Measurements from ENCODE around the gene ALKBH8.
"Not testable (repeated sequence)": the region's sequence is repeated elsewhere in the genome, so short reads cannot be mapped to it uniquely, and the experiment has no call there.

Gene ALKBH8

GRCh38 chr11:107577346-107577711, 11.8 kb upstream of the ALKBH8 start:
- DNase-seq = no peak

- peak; percentile 43 for DNase-seq
Measured at GRCh38 chr11:107576497-107577345, 11.2 kb upstream of the ALKBH8 start.

GRCh38 chr11:107573438-107573837, 7.9 kb upstream of the ALKBH8 start:
- DNase-seq = no peak

- DNase-seq = no peak
Measured at GRCh38 chr11:107570015-107570414, 4.5 kb upstream of the ALKBH8 start.

DNA sequence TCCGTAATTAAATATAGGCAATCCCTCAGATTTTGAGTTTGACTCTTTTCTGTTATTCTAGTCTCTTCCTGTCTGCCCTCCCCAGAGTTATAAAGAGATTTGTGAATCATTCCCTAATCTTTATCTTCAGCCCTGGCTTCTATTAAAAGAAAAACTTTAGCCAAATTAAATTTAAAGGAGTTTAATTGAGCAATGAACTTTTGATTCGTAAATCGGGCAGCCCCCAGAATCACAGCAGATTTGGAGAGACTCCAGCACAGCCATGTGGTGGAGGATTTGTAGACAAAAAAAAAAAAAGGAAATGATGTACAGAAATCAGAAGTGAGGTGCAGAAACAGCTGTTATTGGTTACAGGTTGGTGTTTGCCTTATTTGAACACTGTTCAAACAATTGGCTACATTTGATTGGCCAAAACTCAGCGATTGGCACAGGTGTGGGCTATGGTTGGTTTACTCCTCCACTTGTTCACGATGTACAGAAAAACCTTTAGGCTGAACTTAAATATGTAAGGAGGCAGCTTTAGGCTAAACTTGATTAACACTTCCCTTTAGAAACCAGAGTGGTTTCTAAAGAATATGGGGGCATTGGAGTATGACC, 2.3 kb upstream of the ALKBH8 start:
- no peak for DNase-seq

GRCh38 chr11:107566569-107566968, 1.0 kb upstream of the ALKBH8 start:
- no peak for DNase-seq

DNA sequence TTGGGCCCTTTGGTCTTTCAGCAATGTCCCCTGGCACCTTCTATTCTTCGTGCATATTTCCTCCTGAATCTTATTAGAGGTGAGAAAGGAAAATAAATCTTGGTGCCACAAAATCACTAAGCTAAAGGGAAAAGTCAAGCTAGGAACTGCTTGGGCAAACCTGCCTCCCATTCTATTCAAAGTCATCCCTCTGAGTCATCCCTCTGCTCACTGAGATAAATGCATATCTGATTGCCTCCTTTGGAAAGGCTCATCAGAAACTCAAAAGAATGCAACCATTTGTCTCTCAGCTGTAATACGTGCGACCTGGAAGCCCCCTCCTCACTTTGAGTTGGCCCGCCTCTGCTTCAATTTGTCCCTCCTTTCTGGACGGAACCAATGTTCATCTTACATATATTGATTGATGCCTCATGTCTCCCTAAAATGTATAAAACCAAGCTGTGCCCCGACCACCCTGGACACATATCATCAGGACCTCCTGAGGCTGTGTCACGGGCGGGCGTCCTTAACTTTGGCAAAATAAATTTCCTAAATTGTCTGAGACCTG, 493 bp upstream of the ALKBH8 start:
- not testable (repeated sequence) for DNase-seq

DNA sequence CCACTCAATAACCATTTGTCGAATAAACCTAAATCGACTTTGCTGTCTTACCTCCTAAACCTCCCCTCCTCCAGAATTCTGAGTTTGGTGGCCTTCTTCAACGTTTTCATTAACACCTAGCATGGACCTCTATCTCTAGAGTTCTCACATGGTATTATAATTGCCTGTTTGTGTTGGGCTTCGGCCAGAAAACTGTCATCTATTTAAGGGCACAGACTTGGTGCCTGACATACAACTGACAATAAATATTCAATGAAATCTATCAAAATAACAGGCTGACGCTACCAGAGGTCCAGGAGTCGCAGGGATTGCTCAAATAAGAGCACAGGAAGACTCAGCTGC, 687 bp downstream of the ALKBH8 start:
- DNase-seq = no peak

DNA sequence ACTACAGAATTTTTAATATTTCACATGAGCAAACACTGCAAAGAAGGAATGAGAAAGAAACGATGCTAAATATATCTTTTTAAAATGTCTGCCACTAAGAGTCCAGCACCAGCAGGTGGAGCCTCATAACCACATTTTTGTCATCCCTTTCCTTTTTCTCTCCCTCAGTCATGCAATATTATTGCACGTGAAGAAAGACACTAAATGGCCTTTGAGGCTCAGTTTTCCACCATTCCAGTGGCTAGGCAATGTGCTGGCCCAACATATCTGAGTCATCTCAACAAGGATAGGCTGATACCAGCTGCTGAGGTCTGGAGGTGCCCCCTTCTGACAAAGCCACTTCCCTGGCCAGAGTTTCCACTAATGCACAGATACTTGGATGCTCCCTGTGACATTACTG, 1.8 kb downstream of the ALKBH8 start:
- DNase-seq = peak; percentile 42

DNA sequence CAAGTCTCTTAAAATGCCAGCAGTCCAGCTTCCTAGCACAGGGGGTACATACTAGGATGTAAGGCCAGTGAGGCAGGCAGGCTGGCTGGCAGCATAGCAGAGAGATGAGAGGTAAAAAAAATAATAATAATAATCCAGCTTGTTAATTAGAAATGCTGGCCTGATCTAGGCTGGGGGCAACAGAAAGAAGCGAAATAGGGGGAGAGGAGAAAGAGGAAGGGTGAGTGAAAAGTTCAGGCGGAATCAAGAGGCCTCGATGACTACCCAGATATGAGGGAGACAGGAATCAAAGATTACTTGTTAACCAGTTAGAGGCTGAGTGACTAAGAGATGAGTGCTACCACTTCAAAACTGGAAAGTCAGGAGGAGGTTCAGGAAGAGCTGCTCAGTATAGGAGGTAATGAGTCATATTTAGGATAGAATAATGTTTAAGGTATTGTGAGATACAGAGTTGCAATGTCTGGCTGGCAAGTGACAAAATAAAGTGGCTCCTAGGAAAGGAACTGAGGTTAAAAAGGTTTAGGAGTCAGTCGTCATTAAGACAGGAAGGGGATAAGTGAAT, 2.8 kb downstream of the ALKBH8 start:
- no peak for DNase-seq

DNA sequence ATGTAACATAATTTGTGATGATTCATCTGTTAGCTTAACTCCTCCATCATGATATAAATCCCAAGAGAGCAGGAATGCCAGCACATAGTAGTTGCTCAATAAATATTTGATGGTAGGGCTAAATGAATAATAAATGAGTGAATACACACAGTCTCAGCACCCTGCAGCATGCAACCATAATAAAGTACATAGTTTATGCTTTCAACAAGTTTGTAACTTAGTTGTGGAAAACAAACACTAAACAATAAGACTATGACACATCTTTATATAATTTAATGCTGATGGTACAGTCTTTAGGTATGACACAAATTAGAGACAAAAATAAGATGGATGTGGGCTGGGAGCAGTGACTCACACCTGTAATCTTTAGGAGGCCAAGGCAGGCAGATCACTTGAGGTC, 3.8 kb downstream of the ALKBH8 start:
- no peak for DNase-seq

GRCh38 chr11:107550304-107550703, 15.2 kb downstream of the ALKBH8 start:
- no peak for DNase-seq

- DNase-seq = no peak
Measured at GRCh38 chr11:107549954-107550285, 15.6 kb downstream of the ALKBH8 start.

- no peak for DNase-seq
Measured at GRCh38 chr11:107549253-107549953, 16.1 kb downstream of the ALKBH8 start.

- no peak for DNase-seq
Measured at GRCh38 chr11:107547961-107548360, 17.6 kb downstream of the ALKBH8 start.

GRCh38 chr11:107545101-107545514, 20.4 kb downstream of the ALKBH8 start:
- no peak for DNase-seq

- no peak for DNase-seq
Measured at GRCh38 chr11:107538821-107539220, 26.7 kb downstream of the ALKBH8 start.

GRCh38 chr11:107538239-107538638, 27.3 kb downstream of the ALKBH8 start:
- no peak for DNase-seq

- not testable (repeated sequence) for DNase-seq
Measured at GRCh38 chr11:107537155-107537554, 28.4 kb downstream of the ALKBH8 start.

- no peak for DNase-seq
Measured at GRCh38 chr11:107526197-107526596, 39.3 kb downstream of the ALKBH8 start.

- no peak for DNase-seq
Measured at GRCh38 chr11:107508858-107509244, 56.7 kb downstream of the ALKBH8 start.

DNA sequence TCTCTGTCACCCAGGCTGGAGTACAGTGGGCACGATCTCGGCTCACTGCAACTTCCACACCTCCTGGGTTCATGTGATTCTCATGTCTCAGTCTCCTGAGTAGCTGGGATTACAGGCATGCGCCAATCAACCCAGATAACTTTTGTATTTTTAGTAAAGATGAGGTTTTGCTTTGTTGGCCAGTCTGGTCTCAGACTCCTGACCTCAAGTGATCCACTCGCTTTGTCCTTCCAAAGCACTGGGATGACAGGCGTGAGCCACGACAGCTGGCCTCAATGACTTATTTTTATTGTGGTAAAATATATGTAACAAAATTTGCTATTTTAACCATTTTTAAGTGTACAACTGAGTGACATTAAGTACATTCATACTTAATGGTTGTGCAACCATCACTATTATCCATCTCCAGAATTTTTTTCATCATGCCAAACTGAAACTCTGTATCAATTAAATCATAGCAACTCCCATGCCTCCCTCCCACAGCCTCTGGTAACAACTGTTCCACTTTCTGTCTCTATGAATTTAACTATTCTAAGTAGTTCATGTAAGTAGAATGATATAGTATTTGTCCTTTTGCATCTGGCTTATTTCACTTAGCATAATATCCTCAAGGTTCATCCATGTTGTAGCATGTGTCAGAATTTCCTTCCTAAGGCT, 57.2 kb downstream of the ALKBH8 start:
- no peak for DNase-seq

GRCh38 chr11:107505647-107506225, 59.8 kb downstream of the ALKBH8 start:
- DNase-seq = no peak
